ENCODE measurements around the gene OR2AG1. TPM values are rescaled to one million over a fixed set of nuclear protein-coding genes. Genes with fewer than 3 reads are reported as not detected.
A peak's percentile ranks its signal among the peaks of the same experiment; 100 is the strongest.

Gene OR2AG1
- total RNA-seq, 4 donors from 2014 or later, result not detected

DNA sequence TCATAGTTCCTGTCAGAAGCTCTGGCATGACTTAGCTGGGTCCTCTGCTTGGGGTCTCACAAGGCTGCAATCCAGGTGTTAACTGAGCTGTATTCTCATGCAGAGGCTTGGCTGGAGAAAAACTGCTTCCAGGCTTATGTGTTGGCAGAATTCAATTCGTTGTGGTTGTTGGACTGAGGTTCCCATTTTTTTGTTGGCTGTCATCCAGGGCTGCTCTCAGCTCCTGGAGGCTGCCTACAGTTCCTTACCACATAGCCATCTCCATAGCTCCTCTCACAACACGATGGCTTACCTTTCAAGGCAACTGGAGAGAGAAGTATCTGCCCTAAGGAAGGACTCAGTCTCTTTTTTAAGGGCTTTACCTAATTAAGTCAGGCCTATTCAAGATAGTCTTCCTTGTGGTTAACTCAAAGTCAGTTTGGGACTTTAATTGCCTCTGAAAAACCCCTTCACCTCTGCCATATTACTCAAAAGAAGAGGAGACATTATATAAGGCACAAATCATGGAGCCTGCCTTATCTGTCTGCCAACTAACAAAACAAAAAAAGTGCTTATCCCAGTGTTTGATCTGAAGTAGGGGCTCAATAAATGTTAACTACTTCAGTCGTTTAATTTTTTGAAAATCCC is 46.2 kb upstream of the OR2AG1 start:
- H3K27ac ChIP-seq, result no peak overlapping the region
- no peaks in the 10 kb centered on the region for H3K27me3 ChIP-seq
- WGBS, 2 donors (ENCODE audit: low coverage in 1 of 2), result 46 to 55% methylated on average over 1 to 3 of the region's 3 CpGs
- TF ChIP-seq POLR2AphosphoS5 (IDR thresholded peaks at IDR 0.05) (no peak), EP300 (IDR thresholded peaks at IDR 0.05; ENCODE audit: low read depth) (no peak), POLR2A (IDR thresholded peaks at IDR 0.05) (no peak), CTCF (IDR thresholded peaks at IDR 0.05) (no peak)
- peaks cover 0 to 4% (median 0%) of the 10 kb centered on the region in 4 donors for H3K4me1 ChIP-seq
- H3K9me3 ChIP-seq, result no peaks in the 10 kb centered on the region
- intact Hi-C loops (cut with DNase I; ENCODE audit: low total_unique reads) (no loop called here), in situ Hi-C loops (cut with MboI; ENCODE audit: low pct_ligation_motif_present in 1 of 4, low pct_unique_long_range_greater_than_20kb in 1 of 4, low sequenced_read_pairs in 3 of 4) (no loop called here)
- no peaks in the 10 kb centered on the region for H3K36me3 ChIP-seq
- H3K4me3 ChIP-seq, result no peak overlapping the region
- no peak for DNase-seq

DNA sequence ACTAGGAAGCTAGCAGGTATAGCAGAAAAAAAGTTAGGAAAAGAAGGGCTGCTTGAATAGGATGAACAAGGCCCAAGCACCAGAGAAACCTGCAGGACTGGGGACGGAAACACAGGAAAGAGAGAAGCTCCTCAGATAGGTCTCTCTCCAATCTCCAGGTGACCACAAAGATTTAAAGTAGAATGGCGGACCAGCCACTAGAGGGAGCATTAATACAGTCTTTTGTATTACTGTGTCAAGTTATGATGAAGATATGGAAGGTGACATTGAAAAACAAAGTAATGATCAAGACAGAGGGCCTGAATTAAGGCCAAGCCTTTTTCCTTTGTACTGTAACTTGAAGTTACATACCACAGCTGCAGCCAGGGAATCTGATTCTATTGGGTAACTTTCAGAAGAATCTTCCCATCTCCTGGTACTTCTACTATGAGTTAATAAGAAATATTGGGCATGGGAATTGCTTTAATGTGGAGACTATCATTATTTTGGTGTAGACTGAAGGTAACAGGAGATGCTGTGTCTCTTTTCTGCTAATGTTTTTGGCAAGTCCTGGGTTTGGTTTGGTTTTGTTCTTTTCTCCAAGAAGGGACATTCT is 44.9 kb upstream of the OR2AG1 start:
- 17 to 37% methylated on average over 2 of the region's 2 CpGs for WGBS, 2 donors (ENCODE audit: low coverage in 1 of 2)
- H3K9me3 ChIP-seq, result no peaks in the 10 kb centered on the region
- H3K36me3 ChIP-seq, result no peaks in the 10 kb centered on the region
- H3K27me3 ChIP-seq, result no peaks in the 10 kb centered on the region
- TF ChIP-seq CTCF (IDR thresholded peaks at IDR 0.05), result peak; percentile 49 to 68 (median 58)
- no peak for TF ChIP-seq POLR2AphosphoS5 (IDR thresholded peaks at IDR 0.05)
- TF ChIP-seq EP300 (IDR thresholded peaks at IDR 0.05; ENCODE audit: low read depth), result no peak
- peaks cover 0 to 4% (median 0%) of the 10 kb centered on the region in 4 donors for H3K4me1 ChIP-seq
- intact Hi-C loops (cut with DNase I; ENCODE audit: low total_unique reads), result no loop called here
- no peak overlapping the region for H3K27ac ChIP-seq
- in situ Hi-C loops (cut with MboI; ENCODE audit: low pct_ligation_motif_present in 1 of 4, low pct_unique_long_range_greater_than_20kb in 1 of 4, low sequenced_read_pairs in 3 of 4), result no loop called here
- H3K4me3 ChIP-seq, result no peak overlapping the region
- peak; percentile 40 for DNase-seq

GRCh38 chr11:6738590-6738989 is 44.2 kb upstream of the OR2AG1 start:
- in situ Hi-C loops (cut with MboI; ENCODE audit: low pct_ligation_motif_present in 1 of 4, low pct_unique_long_range_greater_than_20kb in 1 of 4, low sequenced_read_pairs in 3 of 4), result no loop called here
- Histone ChIP-seq H3K4me3 (no peak overlapping the region), H3K4me1 (peaks cover 0 to 4% (median 0%) of the 10 kb centered on the region in 4 donors), H3K36me3 (no peaks in the 10 kb centered on the region), H3K27ac (no peak overlapping the region), H3K9me3 (no peaks in the 10 kb centered on the region), H3K27me3 (no peaks in the 10 kb centered on the region)
- intact Hi-C loops (cut with DNase I; ENCODE audit: low total_unique reads), result no loop called here
- 60 to 84% methylated on average over 1 of the region's 1 CpG for WGBS, 2 donors (ENCODE audit: low coverage in 1 of 2)
- TF ChIP-seq CTCF (IDR thresholded peaks at IDR 0.05) (no peak), POLR2A (IDR thresholded peaks at IDR 0.05) (no peak), EP300 (IDR thresholded peaks at IDR 0.05; ENCODE audit: low read depth) (no peak), POLR2AphosphoS5 (IDR thresholded peaks at IDR 0.05) (no peak)
- no peak for DNase-seq

- Histone ChIP-seq H3K27ac (no peak overlapping the region), H3K4me1 (peaks cover 0 to 14% (median 3%) of the 10 kb centered on the region in 4 donors), H3K27me3 (no peaks in the 10 kb centered on the region), H3K36me3 (no peaks in the 10 kb centered on the region), H3K9me3 (no peaks in the 10 kb centered on the region), H3K4me3 (no peak overlapping the region)
- no peak for DNase-seq
- WGBS, 2 donors (ENCODE audit: low coverage in 1 of 2), result 66 to 70% methylated on average over 1 to 7 of the region's 7 CpGs
- intact Hi-C loops (cut with DNase I; ENCODE audit: low total_unique reads) (no loop called here), in situ Hi-C loops (cut with MboI; ENCODE audit: low pct_ligation_motif_present in 1 of 4, low pct_unique_long_range_greater_than_20kb in 1 of 4, low sequenced_read_pairs in 3 of 4) (no loop called here)
- TF ChIP-seq EP300 (IDR thresholded peaks at IDR 0.05; ENCODE audit: low read depth) (no peak), CTCF (IDR thresholded peaks at IDR 0.05) (no peak), POLR2A (IDR thresholded peaks at IDR 0.05) (no peak), POLR2AphosphoS5 (IDR thresholded peaks at IDR 0.05) (no peak)
These were observed 40.6 kb upstream of the OR2AG1 start for GRCh38 chr11:6742260-6742659.
